Medulla oblongata (tissue), 1 donor: Measurements from ENCODE around the gene ADA.

Experiments
- DNase-seq: peaks from one replicate; pipeline ENCODE4 v3.0.0-alpha.2; 2015; ENCODE audit errors: extremely low spot score

The ADA gene

DNA sequence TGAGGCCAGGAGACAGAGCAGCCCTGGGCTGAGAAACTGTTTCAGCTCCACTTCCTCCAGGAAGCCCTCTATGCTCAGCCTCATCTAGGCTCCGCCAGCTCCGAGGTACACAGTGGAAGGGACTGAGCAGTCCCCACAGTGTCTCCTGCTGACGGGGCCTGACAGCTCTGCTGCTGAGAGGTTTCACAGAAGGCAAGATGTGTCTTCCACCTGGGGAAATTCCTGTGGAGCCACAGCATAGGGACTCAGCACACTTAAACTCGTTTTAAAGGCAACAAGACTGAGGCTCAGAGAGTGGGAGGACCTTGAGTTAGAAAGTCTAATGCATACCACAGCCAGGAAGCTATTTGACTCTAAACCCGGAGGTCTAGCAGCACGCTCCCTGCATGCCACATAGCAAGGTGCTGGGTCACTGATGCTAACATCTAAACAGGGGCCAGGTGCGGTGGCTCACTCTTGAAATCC lies 6.8 kb downstream of the ADA start:
- no peak for DNase-seq

DNA sequence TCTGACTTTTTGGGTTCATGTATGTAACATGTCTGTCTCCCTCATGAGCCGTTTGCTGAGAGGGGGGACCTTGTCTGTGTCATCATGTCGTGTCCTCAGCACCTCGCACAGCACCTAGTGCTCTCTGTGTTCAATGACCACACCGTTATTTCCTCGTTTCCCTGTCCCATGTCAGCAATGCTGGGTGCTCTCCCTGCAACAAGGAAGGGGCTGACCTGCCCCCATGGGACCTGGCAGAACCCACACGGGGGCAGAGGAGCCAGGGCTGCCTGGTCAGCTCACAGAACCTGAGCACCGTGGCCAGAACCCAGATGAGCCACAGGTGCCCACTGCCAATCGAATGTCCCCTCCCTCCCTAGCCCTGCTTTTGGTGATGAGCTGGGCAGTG lies 7.3 kb downstream of the ADA start:
- no peak for DNase-seq

DNA sequence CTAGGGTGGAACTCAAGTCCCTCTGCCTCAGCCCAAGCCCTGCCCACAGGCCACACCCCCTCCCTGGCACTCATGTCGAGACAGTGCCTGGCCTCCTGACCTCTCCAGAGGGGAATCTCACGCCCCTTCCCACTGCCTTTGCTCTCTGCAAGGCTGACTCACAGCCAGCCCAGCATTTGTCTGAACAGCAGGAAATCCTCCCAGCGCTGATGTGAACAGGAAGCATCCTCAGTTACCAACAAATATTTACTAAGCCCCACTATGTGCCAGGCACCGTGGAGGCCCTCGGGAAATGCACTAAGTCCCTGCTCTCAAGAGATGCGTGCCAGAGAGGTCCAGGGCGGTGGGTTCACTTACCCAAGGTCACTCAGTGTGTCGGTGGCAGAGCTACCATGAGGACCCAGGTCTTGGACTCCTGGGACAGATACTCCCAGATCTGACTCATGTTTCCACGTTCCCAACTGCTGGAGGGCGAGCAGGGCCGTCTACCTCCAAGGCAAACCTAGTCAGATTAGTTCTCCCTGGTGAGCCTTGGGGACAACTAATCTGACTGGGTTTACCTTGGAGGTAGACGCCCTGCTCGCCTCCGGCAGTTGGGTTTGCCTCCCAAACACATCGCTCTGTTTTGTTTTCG lies 7.8 kb downstream of the ADA start:
- DNase-seq: no peak

DNA sequence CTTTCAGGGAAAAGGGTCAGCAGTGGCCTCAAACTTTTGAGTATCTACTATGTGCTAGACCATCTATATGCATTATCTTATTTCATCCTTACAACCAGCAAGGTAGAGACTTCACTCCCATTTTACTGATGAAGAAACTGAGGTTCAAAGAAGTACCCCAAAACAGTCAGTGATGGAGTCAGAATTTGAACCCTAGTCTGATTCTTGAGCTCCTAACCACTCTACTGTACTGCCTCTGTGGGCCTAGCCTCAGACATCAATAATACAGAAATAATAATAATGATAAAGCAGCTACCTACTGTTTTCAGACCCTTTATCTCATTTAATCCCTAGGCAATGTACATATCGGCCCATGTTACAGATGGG lies 8.4 kb downstream of the ADA start:
- no peak for DNase-seq

DNA sequence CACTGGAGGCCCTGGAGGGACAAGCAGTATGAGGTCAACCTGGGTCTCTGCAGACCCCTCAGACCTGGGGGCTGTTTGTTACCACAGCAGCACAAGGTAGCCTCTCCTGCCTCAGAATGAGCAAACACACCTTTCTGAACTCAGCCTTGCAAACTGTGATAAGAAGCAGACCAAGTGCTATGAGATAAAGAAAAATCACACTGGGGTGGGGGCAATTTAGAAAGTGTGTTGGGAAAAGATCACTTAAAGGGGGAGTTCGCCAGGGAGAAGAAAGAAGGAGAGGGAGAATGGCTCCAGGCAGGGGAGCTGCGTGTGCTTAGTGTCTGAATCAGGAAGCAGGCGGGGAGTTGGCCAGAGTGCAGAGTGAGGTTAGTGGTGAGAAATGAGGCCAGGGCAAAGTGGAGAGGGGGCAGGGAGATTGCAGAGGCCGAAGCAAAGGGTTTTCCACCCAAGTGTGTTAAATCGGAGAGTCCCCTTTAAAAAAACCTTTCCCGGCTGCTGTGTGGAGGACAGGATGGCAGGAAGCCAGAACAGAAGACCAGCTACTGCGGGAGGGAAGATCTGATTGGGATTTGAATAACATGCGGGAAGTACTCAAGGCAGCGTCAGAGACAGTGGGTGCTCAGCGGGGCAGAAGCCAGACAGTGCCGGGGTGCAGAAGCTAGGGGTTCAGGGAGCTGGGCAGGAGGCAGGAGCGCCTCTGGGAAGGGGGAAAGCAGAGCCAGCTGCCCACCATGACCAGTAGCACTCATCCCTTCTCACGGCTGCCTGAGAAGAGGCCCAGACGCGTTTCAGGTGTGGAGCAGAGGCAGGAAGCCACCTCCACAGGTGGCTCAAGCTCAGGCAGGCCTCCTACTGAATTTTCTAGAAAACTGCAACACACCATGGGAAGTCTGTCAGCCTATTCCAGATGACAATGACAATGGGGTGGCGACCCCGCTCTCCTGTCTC lies 9.0 kb downstream of the ADA start:
- peak; percentile 71 for DNase-seq

DNA sequence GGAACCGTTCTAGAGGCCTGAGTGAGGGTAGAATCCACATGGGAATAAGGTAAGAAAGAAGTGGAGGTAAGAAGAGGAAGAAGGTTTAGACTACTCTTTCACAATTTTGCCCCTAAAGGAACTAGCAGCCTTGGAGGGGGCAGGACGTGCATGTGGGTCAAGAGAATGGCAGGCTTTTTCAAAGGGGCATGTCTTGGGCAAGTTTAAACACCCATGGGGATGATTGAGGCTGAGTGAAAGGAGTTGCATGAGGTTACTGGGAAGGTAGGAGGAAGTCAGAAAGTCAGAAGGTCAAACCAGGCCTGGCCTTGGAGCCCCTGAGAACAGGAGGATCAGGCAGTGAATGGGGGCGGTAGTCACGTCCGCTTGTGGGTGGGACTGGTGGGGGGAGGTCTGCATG lies 10.2 kb downstream of the ADA start:
- DNase-seq: no peak

DNA sequence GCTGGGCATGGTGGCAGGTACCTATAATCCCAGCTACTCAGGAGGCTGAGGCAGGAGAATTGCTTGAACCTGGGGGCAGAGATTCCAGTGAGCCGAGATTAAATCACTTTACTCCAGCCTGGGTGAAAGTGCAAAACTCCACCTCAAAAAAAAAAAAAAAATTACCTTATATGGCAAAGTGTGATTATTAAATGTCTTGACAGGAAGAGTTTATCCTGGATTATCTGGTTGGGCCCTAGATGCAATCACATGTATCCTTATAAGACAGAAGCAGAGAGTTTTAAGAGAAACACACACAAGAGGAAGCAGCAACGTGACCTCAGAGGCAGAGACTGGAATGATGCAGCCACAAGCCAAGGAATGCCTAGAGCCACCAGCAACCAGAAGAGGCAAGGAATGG lies 11.0 kb downstream of the ADA start:
- no peak for DNase-seq

DNA sequence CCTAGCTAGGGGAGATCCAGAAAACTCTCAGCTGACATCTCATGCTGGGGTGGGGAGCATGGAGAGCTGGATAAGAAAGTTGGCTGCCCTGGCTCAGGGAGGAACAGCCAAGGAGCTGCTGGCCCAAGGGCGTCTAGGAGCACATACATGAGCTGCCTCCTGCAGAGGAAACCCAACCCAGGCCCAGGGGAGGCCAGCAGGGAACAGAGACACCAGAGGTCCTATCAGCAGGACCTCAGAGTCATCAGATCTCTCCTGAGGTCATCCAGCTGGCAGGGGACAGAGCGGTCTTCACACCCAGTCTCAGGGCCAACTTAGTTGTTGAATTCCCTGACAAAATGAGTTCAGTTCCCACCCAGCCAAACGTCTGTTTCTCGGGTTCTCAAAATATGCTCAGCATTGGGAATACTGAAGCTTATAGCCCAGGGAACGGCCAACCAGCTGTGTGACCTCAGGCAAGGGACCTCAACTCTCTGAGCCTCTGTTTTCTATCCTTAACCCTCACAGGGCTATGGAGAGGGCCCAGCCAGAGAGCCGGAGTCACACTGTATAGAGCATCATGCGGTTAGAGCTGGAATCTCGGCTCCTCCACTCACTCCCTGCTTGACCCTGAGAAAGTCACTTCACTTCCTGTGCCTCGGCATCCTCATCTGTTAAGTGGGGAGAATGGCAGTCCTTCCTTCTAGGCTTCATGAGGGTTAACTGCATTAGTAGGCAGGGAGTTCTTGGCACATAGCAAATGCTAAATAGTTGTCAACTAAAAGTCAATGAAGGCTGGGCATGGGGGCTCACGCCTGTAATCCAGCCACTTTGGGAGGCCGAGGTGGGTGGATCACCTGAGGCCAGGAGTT lies 13.8 kb downstream of the ADA start:
- no peak for DNase-seq

DNA sequence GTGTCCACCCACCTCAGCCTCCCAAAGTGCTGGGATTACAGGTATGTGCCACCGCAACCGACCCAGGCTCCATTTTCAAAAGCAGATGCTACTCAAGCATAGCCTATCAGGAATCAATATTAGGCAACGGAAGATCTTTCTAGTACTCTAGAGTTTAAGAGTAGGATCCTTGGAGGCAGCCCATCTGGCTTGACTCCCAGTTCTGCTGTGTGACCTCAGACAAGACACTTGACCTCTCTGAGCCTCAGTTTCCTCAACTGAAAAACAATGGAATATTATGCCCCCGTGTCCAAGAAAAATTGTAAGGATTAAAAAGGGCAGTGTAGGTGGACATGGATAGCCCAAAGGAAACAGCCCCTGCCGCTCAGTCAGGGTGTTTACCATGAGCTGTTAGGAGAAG lies 14.5 kb downstream of the ADA start:
- no peak for DNase-seq

DNA sequence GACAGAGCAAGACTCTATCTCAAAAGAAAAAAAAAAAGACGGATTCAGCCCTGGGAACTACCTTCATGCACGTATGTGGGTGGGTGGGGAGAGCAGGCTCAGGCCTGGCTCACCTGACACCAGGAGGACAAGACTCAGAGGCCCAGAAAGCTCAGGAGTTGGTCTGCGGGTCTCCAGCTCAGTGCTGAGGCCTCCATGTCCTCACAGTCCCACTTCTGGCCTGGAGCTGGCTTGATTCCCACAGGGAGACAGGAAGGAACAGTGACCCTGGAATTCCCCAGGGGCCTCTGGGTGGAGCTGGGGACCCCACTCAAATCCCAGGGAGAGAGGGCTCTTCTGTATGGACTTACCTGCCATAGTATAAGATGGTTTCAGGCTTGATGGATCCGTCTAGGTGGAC lies 15.6 kb downstream of the ADA start:
- DNase-seq: no peak

DNA sequence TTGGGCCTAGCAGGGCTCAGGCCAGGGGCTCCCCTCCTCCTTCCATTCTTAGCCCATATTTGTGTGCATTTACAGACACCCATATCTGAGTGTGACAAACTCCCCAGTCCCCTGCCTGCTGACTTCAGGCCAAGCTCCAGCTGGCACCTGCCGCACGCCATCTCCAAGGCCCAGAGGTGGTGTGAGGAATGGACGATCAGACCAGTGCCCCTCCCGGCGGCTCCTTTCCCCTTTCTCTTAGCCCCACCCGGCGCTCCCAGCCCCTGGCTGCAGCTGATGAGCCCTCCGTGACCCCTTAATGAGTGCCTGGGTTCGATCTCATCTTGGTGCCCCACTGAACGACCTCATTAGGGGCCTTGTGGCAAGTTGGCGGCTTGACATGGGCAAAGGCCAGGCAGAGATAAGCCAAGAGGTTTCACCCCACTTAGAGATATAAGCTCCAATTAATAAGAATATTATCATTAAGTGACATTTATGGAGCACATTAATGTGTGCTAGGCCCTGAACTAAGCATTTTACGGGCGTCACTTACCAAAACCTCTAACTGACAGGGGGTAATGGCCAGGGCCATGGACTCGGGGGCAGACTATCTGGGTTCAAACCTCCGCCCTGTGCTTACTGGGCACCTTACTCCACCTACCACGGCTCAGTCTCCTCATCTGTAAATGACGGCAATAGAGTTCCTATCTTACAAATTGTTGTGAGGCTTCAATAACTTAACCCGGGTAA lies 17.5 kb downstream of the ADA start:
- DNase-seq: no peak

DNA sequence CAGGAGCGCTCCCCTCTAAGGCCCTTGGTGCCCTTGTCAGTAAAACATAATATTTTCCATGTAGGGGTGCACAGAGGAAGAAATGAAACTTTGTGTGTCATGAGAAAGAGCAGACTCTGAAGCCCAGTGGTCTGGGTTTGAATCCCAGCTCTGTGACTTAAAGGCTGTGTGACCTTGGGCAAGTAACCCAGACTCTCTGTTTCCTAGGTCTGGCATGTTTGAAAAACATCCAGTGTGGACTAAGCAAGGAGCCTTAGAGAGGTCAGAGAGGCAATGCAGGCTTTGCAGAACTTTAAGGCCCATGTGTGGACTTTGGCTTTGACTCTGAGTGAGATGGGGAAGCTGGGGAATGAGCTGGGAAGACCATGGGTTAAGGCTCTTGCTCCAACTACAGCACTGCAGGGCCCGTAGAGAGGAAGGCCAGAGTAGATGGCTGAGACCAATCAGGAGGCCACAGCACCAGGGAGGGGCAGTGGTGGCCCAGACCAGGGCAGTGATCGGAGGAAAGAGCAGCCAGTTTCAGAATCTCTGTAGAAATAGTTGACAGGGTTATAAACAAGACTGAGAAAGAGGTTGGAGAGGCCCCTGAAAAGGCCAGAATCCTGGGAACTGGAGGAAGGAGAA lies 18.2 kb downstream of the ADA start:
- DNase-seq: no peak

DNA sequence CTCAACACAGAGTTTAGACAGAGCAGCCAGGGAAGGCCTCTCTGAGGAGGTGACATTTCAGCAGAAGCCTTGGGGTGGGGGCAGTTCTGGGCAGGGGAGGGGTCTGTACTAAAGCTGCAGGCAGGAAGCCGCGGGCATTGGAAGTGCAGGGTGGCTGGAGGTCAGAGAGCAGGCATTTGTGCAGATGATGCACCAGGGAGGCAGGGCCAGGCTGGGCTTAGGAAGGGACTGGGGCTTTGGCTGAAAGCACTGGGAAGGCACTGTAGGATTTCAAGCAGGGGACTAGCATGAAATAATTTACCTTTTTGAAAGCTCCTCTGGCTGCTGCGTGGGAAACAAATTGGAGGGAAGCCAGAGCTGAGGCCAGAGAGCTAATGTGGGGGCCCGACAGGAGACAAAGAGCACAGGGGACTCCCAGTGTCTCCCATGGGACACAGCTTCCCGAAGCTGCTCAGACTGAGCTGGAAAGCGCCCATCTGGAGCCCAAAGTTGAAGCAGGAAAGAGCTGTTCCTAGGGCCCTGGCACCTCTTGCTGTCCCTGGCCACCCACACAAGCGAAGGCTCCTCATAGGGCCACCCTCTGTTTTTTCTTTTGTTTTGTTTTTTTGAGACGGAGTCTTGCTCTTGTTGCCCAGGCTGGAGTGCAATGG lies 19.3 kb downstream of the ADA start:
- DNase-seq: no peak

DNA sequence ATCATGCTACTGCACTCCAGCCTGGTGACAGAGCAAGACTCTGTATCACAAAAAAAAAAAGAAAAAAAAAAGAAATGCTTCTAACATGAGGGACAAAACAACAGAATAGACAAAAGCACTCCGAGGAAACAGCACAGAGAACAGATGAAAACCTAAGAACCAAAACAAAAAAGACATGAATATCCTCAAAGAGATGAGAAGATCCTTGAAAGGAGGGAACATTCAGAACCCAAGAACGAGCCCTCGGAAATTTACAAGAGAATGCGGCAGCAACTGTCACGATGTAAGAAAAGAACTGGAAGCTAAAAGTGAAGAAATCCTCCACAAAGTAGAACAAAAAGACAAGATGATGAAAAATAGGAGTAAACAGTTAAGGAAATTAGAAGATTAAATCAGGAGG lies 21.2 kb downstream of the ADA start:
- no peak for DNase-seq

DNA sequence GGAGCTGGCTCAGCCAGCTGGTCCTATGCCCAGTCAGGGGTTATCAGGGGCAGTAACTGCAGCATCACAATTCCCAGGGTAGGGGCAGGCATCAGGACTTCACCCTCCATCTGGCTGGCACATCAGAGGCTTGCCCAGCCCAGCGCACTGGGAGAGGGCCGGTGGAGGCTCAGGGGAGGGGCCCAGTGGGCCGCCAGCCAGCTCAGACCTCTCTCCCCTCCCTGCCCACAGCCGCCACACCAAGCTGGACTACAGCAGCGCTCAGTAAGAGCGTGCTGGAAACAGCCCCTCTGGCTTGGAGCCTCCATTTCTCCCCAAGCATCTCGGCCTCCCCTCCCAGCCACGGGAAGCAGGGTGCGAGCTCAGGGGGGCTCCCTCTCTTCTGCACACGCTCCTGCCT lies 22.0 kb downstream of the ADA start:
- DNase-seq: no peak

DNA sequence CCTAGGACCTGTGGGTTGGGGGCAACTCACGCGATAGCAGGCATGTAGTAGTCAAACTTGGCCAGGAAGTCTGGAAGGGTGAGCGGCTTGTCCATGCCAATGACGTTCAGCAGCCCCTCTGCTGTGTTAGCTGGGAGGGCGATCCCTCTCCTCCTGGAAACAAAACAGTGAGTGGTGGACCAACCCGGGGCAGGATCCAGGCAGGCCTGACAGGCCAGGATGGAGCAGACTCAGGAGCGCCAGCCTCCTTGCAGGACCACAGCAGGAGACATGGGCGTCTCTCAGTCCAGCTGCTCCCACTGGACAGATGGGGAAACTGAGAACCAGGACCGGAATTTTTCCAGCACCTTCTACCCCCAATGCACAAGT lies 22.5 kb downstream of the ADA start:
- no peak for DNase-seq

DNA sequence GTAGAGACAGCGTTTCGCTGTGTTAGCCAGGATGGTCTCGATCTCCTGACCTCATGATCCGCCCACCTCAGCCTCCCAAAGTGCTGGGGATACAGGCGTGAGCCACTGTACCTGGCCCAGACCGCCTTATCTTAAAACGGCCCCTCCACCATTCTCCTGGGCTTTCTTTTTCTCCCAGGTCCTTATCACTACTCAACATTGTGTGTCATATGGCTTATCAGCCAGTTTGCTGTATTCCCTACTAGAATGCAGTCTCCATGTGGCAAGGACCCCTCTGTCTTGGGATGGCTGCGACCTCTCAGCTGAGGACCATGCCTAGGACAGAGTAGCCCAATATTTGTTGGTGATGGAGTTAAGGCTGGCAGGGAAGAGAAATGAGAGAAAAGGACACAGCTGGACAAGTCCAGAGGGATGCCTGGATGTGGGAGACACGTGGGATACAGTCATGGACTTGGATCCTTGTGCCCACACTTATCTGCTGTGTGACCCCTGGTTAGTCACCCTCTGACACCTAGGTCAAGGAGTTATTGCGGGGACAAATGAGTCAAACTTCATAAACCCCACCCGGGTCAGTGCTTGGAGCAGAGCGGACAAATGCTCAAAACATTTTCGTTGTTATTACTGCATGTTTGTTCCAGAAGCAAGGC lies 24.0 kb downstream of the ADA start:
- no peak for DNase-seq

DNA sequence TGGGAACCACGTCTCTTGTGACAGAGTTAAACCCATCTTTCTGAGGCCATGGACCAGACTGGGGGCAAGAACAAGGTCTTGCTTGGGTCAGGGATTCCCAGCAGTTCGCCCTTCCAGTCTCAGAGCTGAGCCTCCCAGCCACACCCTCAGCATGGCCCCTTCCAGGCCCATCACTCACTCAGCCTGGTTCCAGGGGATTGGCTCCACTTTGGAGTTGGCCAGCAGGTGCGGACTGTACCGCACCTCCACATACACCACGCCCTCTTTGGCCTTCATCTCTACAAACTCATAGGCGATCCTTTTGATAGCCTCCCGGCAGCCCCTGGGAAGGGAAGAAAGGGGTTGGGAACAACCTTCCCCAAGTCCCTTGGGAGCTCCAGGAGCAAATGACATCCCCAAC lies 25.2 kb downstream of the ADA start:
- DNase-seq: no peak

DNA sequence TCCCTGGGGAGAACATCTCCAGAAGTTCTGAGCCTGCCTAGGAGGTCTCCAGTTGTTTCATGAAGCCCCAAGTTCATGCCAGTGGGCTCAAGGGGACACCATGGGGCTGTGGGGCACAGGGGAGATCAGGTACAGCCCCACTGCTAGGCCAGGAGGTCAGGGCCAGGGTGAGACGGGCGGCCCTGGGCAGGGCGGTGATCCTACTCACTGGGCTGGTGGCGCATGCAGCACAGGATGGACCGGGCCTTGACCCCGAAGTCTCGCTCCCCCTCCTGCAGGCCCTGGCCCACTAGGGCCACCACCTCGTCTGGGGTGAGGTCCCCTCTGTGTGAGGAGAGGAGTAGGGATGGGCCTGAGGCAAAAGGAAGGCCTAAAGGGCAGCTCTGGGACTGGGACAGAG lies 26.1 kb downstream of the ADA start:
- no peak for DNase-seq

DNA sequence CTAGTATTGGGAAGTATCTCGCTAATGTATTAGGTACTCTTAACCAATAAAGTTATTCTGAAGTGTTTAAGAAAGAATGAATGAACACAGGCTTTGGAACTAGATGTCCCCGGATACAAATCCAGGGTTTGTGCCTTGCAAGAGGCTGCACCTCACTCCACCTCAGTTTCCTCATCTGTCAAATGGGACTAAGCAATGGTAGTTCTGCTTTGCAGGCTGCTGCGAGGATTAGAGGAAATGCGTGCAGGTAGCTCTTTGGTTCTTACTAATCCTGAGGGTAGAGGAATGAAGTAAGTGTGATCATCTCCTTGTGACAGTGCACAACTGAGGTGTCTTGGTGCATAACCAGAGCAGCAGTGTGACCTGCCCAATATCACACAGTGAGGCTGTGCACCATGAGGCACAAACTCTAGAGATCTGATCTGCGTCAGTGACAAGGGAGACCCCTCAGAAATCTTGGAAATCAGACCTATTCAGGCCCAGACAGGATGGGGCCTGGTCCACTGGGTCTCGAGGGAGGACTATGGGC lies 26.7 kb downstream of the ADA start:
- no peak for DNase-seq
